Mesenteric fat pad (tissue), 1 donor: ENCODE results near the gene BEND3. TPM values are rescaled to one million over a fixed set of nuclear protein-coding genes. Genes with fewer than 3 reads are reported as not detected.
A peak's percentile ranks its signal among the peaks of the same experiment; 100 is the strongest.

Source experiments
- DNase-seq: peaks from one replicate; pipeline ENCODE4 v3.0.0-alpha.2; 2020; ENCODE audit warnings: low spot score
- total RNA-seq: library from RNA; stranded (reverse); fragmentation: NEBNext Ultra II Directional; extraction: Animal tissue kit (Norgen Biotek cat#: 25700); gene quantifications from one replicate; pipeline ENCODE4 v1.2.1, GENCODE V29; 2021
- donor health status: DM: yes; HTN: yes; CAD: no.

The BEND3 gene
- total RNA-seq, 1 donor from 2014 or later = 3.4 TPM

- no peak for DNase-seq
Measured at GRCh38 chr6:107083921-107084320, 31.4 kb downstream of the BEND3 start.

DNA sequence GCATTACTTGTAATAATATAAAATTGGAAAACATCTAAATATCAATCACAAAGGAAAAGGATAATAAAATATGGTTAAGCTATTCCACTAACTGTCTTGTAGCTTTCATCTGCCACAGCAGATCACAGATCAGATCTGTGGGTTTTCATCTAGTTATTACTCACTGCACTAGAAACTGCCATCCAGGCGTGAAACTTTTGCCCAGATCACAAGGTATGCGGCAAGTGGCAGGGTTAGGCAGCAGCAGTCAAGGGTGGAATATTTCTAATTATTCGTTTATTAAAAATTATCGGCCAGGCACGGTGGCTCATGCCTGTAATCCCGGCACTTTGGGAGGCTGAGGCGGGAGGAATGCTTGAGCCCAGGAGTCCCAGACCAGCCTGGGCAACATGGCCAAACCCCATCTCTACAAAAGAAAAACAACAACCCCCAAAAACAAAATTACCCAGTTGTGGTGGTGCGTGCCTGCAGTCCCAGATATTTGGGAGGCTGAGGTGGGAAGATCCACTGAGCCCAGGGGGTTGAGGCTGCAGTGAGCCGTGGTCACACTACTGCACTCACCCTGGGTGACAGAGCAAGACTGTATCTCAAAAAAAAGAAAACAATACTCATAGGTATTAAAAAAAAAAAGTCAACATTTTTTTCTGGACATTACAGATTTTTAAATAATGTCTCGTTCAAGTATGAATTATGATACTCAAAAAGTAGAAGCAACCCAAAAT is 32.1 kb downstream of the BEND3 start:
- DNase-seq = no peak

- no peak for DNase-seq
Measured at GRCh38 chr6:107082045-107082444, 33.3 kb downstream of the BEND3 start.

- peak; percentile 65 for DNase-seq
Measured at GRCh38 chr6:107080036-107080435, 35.3 kb downstream of the BEND3 start.

DNA sequence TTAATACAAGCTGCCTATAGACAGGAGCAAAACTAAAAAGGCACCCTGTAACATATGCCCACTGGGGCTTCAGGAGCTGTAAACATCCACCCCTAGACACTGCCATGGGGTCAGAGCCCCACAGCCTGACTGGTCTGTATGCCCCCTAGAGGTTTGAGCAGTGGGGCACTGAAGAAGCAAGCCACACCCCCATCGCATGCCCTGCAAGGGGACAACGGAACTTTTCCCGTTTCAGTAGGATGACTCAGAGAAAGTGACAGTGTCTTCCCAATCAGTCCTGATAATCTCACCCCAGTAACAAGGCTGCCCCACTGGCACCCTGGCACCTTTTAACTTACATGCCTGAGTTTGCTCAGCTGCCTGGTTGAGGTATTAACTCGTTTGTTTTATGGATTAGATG is 35.9 kb downstream of the BEND3 start:
- DNase-seq = peak; percentile 67

DNA sequence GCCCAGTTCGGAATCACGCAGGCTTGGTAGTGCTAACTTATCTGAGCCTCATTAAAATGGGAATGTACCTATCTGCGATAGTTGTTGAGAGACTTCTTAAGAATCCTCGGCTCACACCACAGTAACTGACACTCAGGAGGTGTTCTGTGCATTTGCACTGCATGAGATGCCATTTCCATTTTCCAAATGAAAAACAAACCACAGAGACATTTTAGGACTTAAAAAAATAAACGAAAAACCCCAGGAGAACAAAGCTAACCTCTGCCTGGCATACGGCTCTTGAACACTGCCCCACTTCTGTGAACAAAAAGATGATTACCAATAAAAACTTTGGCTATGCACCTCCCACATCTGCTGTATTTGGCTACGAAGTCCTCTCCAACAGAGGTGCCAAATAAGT is 37.6 kb downstream of the BEND3 start:
- no peak for DNase-seq

- no peak for DNase-seq
Measured at GRCh38 chr6:107075951-107076381, 39.3 kb downstream of the BEND3 start.

DNA sequence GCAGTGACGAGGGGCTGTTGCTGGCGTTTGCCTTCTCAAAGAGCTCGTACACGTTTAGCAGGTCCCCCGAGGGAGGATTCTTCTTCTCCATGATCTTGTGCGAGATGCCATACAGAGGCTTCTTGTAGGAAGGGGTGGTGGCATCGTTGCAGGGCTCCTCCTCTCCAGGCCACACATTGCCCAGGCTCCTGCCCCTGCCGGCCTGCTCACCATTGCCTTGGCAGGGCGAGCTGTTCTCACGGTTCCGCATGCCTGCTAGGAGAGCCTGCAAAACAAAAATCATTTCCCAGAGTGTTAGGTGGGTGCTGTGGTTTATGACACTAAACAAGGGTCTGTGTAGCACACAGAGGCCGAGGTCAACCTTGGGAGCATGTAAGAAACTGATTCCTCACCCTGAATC is 44.6 kb downstream of the BEND3 start:
- DNase-seq = no peak

GRCh38 chr6:107069631-107070548 is 45.4 kb downstream of the BEND3 start:
- DNase-seq = no peak

- DNase-seq = no peak
Measured at GRCh38 chr6:107068691-107069630, 46.4 kb downstream of the BEND3 start.

DNA sequence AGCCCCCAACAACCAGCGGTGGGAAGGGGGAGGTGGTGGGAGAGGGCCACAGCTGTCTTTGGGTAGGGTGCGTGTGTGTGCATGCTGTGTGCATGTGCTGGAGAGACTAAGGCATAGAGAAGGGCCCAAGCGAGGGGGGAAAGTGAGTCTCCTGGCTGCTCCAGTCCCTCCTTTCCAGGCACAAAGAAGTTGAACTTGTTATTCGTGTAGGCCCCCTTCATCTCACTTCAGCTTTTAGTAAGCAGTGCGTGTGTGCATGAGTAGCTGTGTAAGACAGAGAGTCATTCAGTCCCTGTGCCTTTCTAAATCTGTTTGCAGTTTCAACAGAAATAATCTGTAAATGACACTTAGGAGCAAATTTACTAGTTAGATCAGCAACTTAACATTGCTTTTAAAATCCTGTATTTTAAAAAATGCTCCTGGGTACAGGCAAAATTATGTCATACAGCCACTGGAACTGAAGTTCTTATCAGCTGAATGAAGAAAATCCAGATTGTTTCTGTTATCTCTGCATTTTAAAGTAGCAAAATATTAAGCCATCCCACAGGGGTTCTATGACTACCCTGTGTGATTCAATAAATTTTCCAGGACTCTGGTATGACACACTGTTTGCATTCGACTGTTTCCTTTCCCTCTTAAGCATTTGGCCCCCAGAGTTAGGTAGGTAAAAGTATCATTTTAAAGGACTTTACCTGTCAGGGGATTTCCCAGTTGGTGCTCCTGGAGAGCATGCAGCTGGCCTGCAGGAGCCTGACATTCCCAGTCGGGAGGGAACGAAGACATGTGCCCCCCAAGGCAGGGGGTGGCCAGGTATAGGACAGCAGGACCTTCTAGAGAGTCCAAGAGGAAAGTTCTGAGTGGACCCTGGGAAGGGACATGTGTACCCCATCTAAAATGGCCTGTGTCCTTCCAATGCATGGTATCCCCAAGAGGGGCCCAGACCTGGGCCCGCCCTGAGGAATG is 48.3 kb downstream of the BEND3 start:
- no peak for DNase-seq

- no peak for DNase-seq
Measured at GRCh38 chr6:107064579-107065065, 50.7 kb downstream of the BEND3 start.

GRCh38 chr6:107062691-107063090 is 52.6 kb downstream of the BEND3 start:
- DNase-seq = no peak

- DNase-seq = no peak
Measured at GRCh38 chr6:107061125-107062020, 53.9 kb downstream of the BEND3 start.

GRCh38 chr6:107060704-107061103 is 54.6 kb downstream of the BEND3 start:
- DNase-seq = no peak

GRCh38 chr6:107059606-107060005 is 55.7 kb downstream of the BEND3 start:
- no peak for DNase-seq

DNA sequence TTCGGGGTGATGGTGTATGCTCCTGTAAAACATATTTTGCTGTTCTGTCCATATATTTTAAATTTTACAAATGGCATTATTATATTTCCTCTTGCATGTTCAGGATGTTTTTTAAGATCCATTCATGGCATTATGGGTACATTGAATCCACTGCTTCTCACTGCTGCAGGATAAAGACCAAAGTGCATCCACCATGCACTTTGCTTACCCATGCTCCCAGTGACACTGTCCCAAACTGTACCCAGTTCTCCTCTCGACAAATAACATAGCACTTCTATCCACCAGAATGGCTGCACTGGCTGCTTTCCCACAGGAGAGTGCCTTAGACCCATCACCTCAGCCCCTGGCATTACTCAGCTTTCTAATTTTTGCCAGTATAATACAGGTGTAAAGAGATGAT is 57.6 kb downstream of the BEND3 start:
- no peak for DNase-seq

- DNase-seq = no peak
Measured at GRCh38 chr6:107056796-107057195, 58.5 kb downstream of the BEND3 start.

- DNase-seq = no peak
Measured at GRCh38 chr6:107047807-107048206, 67.5 kb downstream of the BEND3 start.
